Stomach (tissue), 9 donors: ENCODE results near the gene UPK3A. TPM values are rescaled to one million over a fixed set of nuclear protein-coding genes. Genes with fewer than 3 reads are reported as not detected.

ENCODE experiments used
- DNase-seq, 2 donors: peaks; one replicate each; pipeline versions ENCODE4 v3.0.0 to v3.0.0-alpha.2; 2013 to 2019
- H3K27ac ChIP-seq, 5 donors: fragments of 200-600 bp in 4 of 5; sonication (generic) in 4 of 5; one replicate each; pipeline ENCODE4 v1.5.1; 2013 to 2019; ENCODE audit warnings: mild to moderate bottlenecking in 1 of 5, moderate library complexity in 1 of 5
- H3K27me3 ChIP-seq, 3 donors: fragments of 200-600 bp; sonication (generic); one replicate each; pipeline ENCODE4 v1.5.1; 2017 to 2019; ENCODE audit warnings: mixed run types in 1 of 3
- H3K36me3 ChIP-seq, 4 donors: fragments of 200-600 bp; sonication (generic); 1 replicate in 3 of 4; 2 replicates in 1 of 4; pipeline ENCODE4 v1.5.1; 2016 to 2019
- H3K4me1 ChIP-seq, 4 donors: fragments of 200-600 bp; sonication (generic); one replicate each; pipeline ENCODE4 v1.5.1; 2016 to 2019
- H3K4me3 ChIP-seq, 4 donors: fragments of 200-600 bp; sonication (generic) in 3 of 4; one replicate each; pipeline ENCODE4 v1.5.1; 2016 to 2019; ENCODE audit warnings: mild to moderate bottlenecking in 1 of 4
- H3K9me3 ChIP-seq, 4 donors: fragments of 200-600 bp; sonication (generic); one replicate each; pipeline ENCODE4 v1.5.1; 2016 to 2019
- EP300 ChIP-seq: sonication (generic); formaldehyde crosslinking; IDR thresholded peaks from one replicate; pipeline ENCODE4 v1.6.1; 2017; ENCODE audit warnings: antibody characterized with exemption
- POLR2A ChIP-seq, 4 donors: fragments of 450-650 bp; IDR thresholded peaks; one replicate each; pipeline ENCODE4 v1.6.1; 2016; ENCODE audit warnings: antibody characterized with exemption in 4 of 4, control low read depth in 2 of 4, mild to moderate bottlenecking in 1 of 4, moderate library complexity in 1 of 4
- POLR2AphosphoS5 ChIP-seq, 3 donors: sonication (generic); formaldehyde crosslinking; IDR thresholded peaks; one replicate each; pipeline ENCODE4 v1.6.1; 2016; ENCODE audit warnings: antibody characterized with exemption in 3 of 3
- WGBS, 5 donors: extraction: QIAGEN DNeasy Blood & Tissue Kit in 3 of 5; methylation state at CpG; one replicate each; pipeline versions ENCODE4 v1.1.5 to v1.1.7; 2013 to 2018; 5-methylcytosine and 5-hydroxymethylcytosine counted together
- intact Hi-C: fragments of 100-400 bp; cut with DNase I; formaldehyde crosslinking; loops from one replicate; pipeline ENCODE4 v1.15.1; 2023; ENCODE audit warnings: low total_unique reads
- polyA plus RNA-seq, 3 donors: library from polyadenylated mRNA; stranded (reverse); fragments of 200-250 nt; gene quantifications; one replicate each; pipeline ENCODE4 v1.2.3, GENCODE V29; 2013
- total RNA-seq, 5 donors: library from RNA; depleted of rRNA; stranded (reverse); fragments of >200 nt; gene quantifications; one replicate each; pipeline versions ENCODE4 v1.1.0 to v1.2.3, GENCODE V29; 2014 to 2016
- TF ChIP-seq, protein P1 (sequence below), 7 experiments: fragments of 450-650 bp in 4 of 7; fragments of 200-600 bp in 3 of 7; sonication (generic) in 3 of 7; IDR thresholded peaks; one replicate each; pipeline ENCODE4 v1.5.1; 2016 to 2019; ENCODE audit warnings: antibody characterized with exemption in 7 of 7, control low read depth in 2 of 7, mild to moderate bottlenecking in 1 of 7
- donor health status: healthy with polysubstance abuse.
- donor health status: Bipolar disorder and iron deficiency.
- donor health status: healthy.

Gene UPK3A
- total and polyA plus RNA-seq, 8 donors: 0.10 to 1.3 (median 0.76) TPM; not detected in 5

DNA sequence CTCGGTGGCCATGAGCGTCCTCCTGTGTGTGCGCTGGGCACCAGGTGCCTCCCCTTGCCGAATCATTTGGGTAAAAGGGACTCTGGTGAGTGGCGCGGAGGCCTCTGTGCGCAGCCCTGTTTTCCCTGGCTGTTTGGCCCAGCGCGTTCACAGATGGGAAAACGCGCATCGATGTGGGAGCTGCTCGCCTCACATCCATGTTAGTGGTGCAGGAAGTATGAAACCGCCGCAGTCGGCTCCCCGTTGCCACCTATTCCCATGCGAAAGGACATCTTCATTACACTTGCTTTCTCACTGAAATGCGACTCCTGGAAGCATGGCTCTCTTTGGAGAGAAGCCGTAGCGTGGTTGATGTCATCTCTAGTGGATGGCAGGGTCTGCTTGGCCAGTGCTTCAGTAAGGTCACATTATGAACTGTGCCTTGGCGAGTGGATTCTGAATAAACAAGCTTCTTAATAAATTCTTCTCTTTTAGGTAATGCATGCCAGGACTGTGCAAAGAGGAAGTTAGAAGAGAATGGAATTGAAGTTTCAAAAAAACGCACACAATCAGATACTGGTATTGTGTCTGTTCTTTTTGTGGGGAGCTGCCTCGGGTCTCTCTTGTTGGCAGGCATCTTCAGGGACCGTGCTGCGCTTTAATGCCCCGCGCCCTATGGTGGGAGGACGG, 51.2 kb downstream of the UPK3A start:
- H3K4me1 ChIP-seq: peaks cover 16 to 32% (median 23%) of the 10 kb centered on the region in 4 donors
- no peak overlapping the region for H3K4me3 ChIP-seq
- 87 to 89% (median 88%) methylated on average over 28 to 29 of the region's 29 CpGs for WGBS, 5 donors
- H3K27ac ChIP-seq: peak overlapping the region; percentile 68 to 84 (median 78)
- no peaks in the 10 kb centered on the region for H3K9me3 ChIP-seq
- intact Hi-C loops: no loop called here
- H3K27me3 ChIP-seq: no peaks in the 10 kb centered on the region
- TF ChIP-seq, protein P1, sequence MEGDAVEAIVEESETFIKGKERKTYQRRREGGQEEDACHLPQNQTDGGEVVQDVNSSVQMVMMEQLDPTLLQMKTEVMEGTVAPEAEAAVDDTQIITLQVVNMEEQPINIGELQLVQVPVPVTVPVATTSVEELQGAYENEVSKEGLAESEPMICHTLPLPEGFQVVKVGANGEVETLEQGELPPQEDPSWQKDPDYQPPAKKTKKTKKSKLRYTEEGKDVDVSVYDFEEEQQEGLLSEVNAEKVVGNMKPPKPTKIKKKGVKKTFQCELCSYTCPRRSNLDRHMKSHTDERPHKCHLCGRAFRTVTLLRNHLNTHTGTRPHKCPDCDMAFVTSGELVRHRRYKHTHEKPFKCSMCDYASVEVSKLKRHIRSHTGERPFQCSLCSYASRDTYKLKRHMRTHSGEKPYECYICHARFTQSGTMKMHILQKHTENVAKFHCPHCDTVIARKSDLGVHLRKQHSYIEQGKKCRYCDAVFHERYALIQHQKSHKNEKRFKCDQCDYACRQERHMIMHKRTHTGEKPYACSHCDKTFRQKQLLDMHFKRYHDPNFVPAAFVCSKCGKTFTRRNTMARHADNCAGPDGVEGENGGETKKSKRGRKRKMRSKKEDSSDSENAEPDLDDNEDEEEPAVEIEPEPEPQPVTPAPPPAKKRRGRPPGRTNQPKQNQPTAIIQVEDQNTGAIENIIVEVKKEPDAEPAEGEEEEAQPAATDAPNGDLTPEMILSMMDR (IDR thresholded peaks at IDR 0.05): no peak
- TF ChIP-seq POLR2A (IDR thresholded peaks at IDR 0.05): no peak
- peaks cover 17 to 89% (median 77%) of the 10 kb centered on the region in 4 donors for H3K36me3 ChIP-seq
- DNase-seq: no peak

- TF ChIP-seq POLR2A (IDR thresholded peaks at IDR 0.05) (no peak), EP300 (peak; percentile 41), POLR2AphosphoS5 (IDR thresholded peaks at IDR 0.05) (peak; percentile 50 to 73 (median 56))
- TF ChIP-seq, protein P1 (IDR thresholded peaks at IDR 0.05): no peak
- peak; percentile 84 to 85 for DNase-seq
These were observed 52.3 kb downstream of the UPK3A start for GRCh38 chr22:45336971-45337431.

DNA sequence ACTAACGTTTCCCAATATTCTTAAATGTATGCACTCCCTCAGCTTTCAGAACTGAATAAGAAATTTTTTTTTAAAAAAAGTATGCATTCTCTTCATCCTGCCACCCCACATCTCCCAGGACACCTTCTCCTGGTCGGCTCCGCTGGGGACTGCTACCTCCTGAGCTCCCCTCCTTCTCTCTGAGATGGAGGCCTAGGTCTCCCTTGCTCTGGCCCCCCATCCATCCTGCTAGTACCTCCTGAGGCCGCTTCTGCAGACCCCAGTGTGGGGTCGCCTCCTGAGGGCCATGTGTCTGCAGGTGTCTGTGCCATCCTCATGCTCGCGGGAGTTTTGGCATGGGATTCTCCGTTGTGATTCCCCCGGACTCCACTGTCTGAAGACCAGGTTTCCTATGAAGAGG, 52.8 kb downstream of the UPK3A start:
- Histone ChIP-seq H3K27ac (peak overlapping the region in 4 of 5 donors; percentile 72 to 84 (median 80)), H3K36me3 (peaks cover 15 to 87% (median 78%) of the 10 kb centered on the region in 4 donors), H3K27me3 (no peaks in the 10 kb centered on the region), H3K9me3 (no peaks in the 10 kb centered on the region), H3K4me1 (peaks cover 16 to 32% (median 23%) of the 10 kb centered on the region in 4 donors), H3K4me3 (no peak overlapping the region)
- no peak for DNase-seq
- intact Hi-C loops: no loop called here
- 80 to 89% (median 84%) methylated on average over 9 of the region's 9 CpGs for WGBS, 5 donors
- TF ChIP-seq, protein P1 (IDR thresholded peaks at IDR 0.05): no peak
- no peak for TF ChIP-seq EP300
- TF ChIP-seq POLR2AphosphoS5 (IDR thresholded peaks at IDR 0.05): no peak
- no peak for TF ChIP-seq POLR2A (IDR thresholded peaks at IDR 0.05)

More at GRCh38 chr22:45336971-45337431, 52.3 kb downstream of the UPK3A start:
- H3K9me3 ChIP-seq: no peaks in the 10 kb centered on the region
- H3K4me1 ChIP-seq: peaks cover 16 to 32% (median 23%) of the 10 kb centered on the region in 4 donors
- peak overlapping the region; percentile 68 to 84 (median 78) for H3K27ac ChIP-seq
- no peaks in the 10 kb centered on the region for H3K27me3 ChIP-seq
- H3K36me3 ChIP-seq: peaks cover 18 to 87% (median 78%) of the 10 kb centered on the region in 4 donors
- peak overlapping the region in 2 of 4 donors; percentile 14 to 19 for H3K4me3 ChIP-seq
- 9 to 22% (median 17%) methylated on average over 18 of the region's 18 CpGs for WGBS, 5 donors
- intact Hi-C loops: no loop called here

GRCh38 chr22:45338795-45339194, 54.0 kb downstream of the UPK3A start:
- intact Hi-C loops: no loop called here
- no peak for DNase-seq
- Histone ChIP-seq H3K4me1 (peaks cover 16 to 32% (median 23%) of the 10 kb centered on the region in 4 donors), H3K9me3 (no peaks in the 10 kb centered on the region), H3K4me3 (no peak overlapping the region), H3K27ac (no peak overlapping the region), H3K27me3 (no peaks in the 10 kb centered on the region), H3K36me3 (peaks cover 15 to 89% (median 80%) of the 10 kb centered on the region in 4 donors)
- TF ChIP-seq EP300: no peak
- no peak for TF ChIP-seq POLR2AphosphoS5 (IDR thresholded peaks at IDR 0.05)
- no peak for TF ChIP-seq POLR2A (IDR thresholded peaks at IDR 0.05)
- TF ChIP-seq, protein P1 (IDR thresholded peaks at IDR 0.05): no peak
- 90 to 97% (median 93%) methylated on average over 7 of the region's 7 CpGs for WGBS, 5 donors
